ENCODE measurements around the gene CLTB.
A peak's percentile ranks its signal among the peaks of the same experiment; 100 is the strongest.
"Not testable (repeated sequence)": the region's sequence is repeated elsewhere in the genome, so short reads cannot be mapped to it uniquely, and the experiment has no call there.

Gene CLTB

DNA sequence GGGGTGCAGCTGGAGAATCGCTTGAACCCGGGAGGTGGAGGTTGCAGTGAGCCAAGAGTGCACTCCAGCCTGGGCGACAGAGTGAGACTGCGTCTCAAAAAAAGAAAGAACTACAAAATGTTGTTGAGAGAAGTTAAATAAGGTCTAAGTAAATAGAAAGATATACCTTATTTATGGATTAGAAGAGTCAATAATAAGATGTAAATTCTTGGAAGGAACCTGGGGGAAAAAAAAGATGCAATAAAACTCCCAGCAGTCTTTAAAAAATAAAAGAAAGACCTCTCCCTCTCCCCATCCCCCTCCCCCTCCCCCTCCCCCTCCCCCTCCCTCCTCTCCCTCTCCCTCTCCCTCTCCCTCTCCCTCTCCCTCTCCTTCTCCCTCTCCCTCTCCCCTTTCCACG, 16.4 kb upstream of the CLTB start:
- no peak for DNase-seq (ENCODE audit: low read depth, low spot score)
- H3K4me3 ChIP-seq (ENCODE audit: low read length) = no peak overlapping the region

DNA sequence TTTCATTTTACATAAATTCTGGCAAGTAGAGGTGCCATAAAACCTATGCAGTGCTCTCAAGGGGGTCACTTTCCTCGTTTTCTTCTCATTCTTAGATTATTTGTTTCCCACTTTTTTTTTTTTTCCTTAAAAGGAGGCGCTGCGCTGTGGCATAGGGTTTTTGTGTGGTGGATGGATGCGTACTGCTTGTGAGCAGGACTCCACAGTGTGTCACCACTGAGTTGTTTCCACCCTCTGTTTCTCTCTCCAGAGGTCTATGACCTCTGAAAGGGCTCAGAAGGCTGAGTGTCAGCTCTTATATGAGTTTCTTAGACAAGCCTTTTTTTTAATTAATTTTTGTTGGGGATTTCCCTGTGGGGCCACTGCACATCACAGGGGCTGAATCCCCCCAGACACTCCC, 13.6 kb upstream of the CLTB start:
- no peak overlapping the region for H3K4me3 ChIP-seq (ENCODE audit: low read length)
- no peak for DNase-seq (ENCODE audit: low read depth, low spot score)

DNA sequence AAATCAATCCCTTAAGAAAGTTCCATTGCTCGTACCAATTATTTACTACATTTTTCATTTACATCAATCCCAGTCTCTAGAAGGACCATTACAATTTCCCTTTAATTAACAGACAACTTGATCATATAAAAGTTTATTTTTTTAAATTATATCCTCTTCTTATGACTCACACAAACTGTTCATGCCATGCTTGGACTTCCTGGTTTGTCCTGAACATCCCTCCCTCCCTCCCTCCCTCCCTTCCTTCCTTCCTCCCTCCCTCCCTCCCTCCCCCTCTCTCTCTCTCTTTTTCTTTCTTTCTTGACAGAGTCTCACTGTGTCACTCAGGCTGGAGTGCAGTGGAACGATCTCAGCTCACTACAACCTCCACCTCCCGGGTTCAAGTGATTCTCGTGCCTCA, 11.6 kb upstream of the CLTB start:
- no peak overlapping the region for H3K4me3 ChIP-seq (ENCODE audit: low read length)
- DNase-seq (ENCODE audit: low read depth, low spot score) = no peak

DNA sequence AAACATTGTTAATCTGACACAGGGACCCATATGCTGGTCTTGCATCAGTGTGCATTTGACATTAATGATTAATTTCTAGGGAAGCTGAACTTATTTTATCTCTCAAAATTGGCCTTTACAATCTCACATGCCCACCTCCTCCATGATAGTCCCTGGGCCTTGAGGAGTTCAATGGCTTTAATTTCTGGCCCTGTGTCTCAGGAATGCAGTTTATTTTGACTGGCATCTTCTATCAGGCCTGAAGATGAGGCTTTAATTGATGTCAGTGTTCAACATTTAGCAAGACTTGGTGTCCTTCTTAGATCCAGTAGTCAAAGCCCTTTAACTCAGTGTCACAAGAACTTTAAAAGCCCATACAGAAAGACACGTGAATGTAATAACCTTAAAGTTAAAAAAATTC, 10.5 kb upstream of the CLTB start:
- H3K4me3 ChIP-seq (ENCODE audit: low read length) = no peak overlapping the region

DNA sequence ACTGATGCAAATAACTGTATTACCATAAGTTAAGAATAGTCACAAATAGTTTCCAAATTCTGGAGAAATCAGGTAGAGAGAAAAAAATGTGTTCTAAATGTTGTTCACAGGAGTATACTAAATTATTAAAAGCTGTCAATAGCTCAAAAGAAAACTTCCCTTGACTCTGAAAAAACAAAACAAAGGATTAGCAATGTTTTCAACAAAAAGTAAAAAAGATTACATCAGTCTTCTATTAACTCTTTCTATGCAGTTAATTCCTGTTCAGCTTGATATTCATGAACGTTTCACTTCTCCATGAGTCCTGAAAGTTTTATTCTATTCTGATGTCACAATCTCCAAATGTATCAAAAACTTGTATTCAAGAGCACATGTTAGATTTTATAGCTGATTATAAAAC, 9.5 kb upstream of the CLTB start:
- DNase-seq (ENCODE audit: low read depth, low spot score) = no peak
- no peak overlapping the region for H3K4me3 ChIP-seq (ENCODE audit: low read length)

More for the DNA sequence above, 10.5 kb upstream of the CLTB start:
- DNase-seq (ENCODE audit: low read depth, low spot score) = no peak

DNA sequence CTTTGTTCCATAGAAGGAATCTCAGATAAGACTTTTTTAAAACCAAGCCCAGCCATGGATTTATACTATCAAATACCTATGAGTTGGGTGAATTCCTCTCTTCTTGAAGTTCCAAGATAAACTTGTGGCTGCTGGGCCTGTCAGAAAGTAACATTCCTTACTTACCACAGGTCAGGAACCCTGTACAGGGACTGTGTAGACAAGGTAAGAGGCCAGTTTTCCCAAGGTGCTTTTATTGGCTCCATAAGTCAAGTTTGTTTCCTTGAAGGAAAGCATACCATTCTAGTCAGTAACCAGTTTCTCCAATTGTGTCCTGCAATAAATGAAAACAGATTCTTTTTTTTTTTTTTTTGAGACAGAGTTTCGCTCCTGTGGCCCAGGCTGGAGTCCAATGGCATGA, 8.8 kb upstream of the CLTB start:
- no peak for DNase-seq (ENCODE audit: low read depth, low spot score)
- no peak overlapping the region for H3K4me3 ChIP-seq (ENCODE audit: low read length)

DNA sequence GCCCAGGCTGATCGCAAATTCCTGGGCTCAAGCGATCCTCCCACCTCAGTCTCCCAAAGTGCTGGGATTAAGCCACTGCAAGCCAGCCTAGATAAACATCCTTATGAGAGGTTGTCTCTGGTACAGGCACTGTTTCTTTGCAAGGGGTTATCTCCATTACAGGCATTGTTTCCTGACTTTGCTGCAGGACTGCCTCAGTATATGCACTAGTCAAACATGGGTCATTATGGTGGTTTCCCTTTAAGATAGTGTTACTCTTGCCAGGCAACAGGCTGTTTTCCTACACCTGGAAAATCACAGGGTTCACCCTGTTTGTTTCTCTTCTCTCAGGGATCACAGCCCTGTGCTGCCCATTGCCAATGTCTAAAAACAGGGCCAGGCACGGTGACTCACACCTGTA, 7.8 kb upstream of the CLTB start:
- DNase-seq (ENCODE audit: low read depth, low spot score) = no peak
- no peak overlapping the region for H3K4me3 ChIP-seq (ENCODE audit: low read length)

DNA sequence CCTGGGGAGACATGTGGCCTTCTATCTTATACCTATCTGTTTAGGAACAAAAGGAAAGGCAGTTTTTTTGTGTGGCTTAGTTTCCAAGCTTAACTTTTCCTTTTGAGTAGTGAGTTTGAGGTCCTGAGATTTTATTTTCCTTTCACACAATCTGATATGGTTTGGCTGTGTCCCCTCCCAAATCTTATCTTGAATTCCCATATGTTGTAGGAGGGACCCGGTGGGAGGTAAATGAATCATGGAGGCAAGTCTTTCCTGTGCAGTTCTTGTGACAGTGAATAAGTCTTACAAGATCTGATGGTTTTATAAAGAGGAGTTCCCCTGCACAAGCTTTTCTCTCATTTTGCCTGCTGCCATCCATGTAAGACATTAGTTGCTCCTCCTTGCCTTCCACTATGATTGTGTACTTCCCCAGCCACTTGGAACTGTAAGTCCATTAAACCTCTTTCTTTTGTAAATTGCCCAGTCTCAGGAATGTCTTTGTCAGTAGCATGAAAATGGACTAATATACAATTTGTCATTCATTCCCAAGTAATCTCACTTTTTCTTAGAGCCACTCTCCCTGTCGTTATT, 4.7 kb upstream of the CLTB start:
- no peak overlapping the region for H3K4me3 ChIP-seq (ENCODE audit: low read length)
- no peak for DNase-seq (ENCODE audit: low read depth, low spot score)

DNA sequence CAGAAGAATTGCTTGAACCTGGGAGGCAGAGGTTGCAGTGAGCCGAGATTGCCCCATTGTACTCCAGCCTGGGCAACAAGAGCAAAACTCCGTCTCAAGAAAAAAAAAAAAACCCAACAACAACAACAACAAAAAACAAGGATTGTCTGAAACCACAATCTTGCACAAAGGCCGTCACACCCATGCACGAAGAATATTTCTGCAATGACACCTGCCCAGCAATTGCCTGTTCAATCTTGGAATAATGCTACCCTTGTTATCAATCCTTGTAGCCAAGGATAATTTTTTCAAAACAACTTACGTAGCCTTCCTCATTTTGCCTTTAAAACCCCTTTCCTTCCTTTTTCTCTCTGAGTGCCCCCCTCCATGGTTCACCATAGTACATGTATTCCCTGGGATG, 3.7 kb upstream of the CLTB start:
- no peak overlapping the region for H3K4me3 ChIP-seq (ENCODE audit: low read length)
- DNase-seq (ENCODE audit: low read depth, low spot score) = no peak

DNA sequence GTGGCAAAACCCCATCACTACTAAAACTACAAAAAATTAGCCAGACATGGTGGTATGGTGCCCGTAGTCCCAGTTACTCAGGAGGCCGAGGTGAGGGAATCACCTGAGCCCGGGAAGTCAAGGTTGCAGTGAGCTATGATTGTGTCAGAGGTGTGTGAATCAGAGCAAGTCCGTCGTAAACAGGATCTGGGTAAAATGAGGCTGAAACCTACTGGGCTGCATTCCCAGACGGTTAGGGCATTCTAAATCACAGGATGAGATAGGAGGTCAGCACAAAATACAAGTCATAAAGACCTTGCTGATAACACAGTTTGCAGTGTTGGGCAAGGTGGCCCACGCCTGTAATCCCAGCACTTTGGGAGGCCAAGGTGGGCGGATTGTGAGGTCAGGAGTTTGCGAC, 1.9 kb upstream of the CLTB start:
- no peak for DNase-seq (ENCODE audit: low read depth, low spot score)
- H3K4me3 ChIP-seq (ENCODE audit: low read length) = no peak overlapping the region

DNA sequence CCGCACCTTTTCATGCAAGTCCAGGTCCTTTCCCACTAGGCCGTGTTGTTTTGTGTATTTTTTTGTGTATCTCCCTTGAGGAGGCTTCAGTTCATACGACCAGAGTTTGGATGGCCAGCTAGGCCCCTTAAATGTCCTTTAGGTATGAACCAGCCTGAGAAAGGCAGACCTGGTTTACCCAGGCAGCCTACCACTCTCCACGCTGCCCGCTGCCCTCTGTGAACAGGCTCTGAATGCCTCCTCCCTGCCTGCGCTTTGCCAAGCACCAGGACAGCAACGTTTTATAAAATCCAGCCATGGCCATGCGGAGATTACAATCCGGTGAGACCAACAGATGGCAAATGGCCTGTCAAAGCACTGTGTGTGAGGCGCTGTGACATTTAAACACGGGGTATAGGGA, 626 bp upstream of the CLTB start:
- H3K4me3 ChIP-seq (ENCODE audit: low read length) = peak overlapping the region; percentile 36

DNA sequence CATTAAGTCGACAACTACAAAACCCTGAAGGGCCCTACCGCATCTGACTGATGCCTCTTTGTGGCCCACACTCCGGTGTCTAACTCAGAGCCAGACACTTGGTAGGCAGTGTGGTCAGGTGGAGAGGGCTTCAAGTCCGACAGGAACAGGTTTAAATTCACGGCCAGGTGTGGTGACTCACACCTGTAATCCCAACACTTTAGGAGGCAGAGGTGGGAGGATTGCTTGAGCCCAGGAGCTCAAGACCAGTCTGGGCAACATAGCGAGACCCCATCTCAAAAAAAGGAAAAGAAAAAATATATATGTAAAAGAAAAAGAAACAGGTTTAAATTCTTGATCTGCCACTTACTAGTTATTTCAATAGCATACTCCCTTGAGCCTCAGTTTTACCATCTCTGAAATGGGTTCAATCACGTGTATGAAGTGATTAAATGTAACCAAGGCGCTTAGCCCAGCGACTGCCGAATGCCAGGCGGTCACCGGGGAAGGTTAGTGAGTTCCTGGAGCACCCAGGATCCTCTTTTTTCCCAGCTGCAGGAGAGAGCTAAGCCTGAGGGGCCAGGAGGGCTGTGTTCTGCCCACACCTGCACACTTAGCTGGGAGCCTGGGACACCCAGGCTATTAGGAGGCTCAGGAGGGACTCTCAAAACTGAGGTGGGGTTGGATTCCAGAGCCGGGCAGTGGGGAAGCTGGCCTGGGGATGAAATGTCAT, 943 bp downstream of the CLTB start:
- peak overlapping the region; percentile 64 for H3K4me3 ChIP-seq (ENCODE audit: low read length)
- no peak for DNase-seq (ENCODE audit: low read depth, low spot score)

More for the DNA sequence above, 626 bp upstream of the CLTB start:
- DNase-seq (ENCODE audit: low read depth, low spot score) = no peak

DNA sequence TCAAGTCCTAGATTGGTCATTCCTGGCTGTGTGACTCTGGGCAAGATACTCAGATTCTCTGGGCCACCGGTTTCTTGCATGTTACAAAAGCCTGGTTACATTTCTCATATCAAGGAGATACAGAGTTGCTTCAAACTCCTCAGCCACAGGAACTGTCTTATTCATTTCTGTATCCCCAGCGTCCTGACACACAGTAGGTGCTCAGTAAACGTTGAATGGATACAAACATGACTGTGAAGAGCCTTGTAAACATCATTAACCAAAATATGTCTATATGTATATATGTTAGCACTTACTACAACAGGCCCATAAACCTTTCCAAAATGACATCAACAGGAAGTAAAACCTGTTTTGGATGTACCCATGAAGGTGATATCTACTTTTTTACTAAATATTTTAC, 1.6 kb downstream of the CLTB start:
- H3K4me3 ChIP-seq (ENCODE audit: low read length) = no peak overlapping the region
- DNase-seq (ENCODE audit: low read depth, low spot score) = no peak

DNA sequence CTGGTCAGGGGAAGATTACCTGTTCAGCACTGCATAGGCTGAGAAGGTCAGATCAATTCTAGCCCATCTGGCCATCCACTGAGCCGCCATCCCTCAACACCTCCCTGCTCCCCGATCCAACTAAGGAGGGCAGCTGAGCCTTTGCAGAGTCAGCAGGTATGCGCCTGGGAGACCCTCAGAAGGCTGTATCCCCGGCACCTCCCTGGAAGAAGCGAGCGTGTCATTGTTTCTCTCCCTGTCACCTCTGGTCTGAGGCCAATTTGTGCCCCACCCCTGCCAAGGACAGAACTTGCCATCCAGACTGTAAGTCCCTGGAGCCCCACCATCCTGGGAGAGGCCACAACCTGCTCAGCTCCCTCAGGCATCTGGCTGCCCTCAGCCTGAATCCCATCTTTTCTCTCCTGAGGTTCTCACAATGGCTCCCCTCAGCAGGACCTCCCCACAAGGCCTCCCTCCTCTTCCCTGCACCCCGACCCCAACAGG, 2.6 kb downstream of the CLTB start:
- DNase-seq (ENCODE audit: low read depth, low spot score) = no peak
- no peak overlapping the region for H3K4me3 ChIP-seq (ENCODE audit: low read length)

DNA sequence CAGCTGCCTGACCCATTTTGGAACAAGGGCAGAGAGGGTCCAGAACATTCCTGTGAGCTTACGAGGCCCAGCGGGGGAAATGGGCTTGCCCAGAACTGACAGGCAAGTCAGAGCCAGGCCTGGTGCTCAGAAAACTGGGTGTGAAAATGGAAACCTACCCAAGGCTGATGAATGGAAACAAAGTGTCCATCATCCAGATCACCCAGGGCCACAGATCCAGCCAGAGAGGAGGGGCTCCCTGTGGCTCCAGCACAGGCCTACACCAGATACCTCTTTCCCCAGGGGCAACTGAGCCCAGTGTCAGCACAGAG, 3.1 kb downstream of the CLTB start:
- H3K4me3 ChIP-seq (ENCODE audit: low read length) = no peak overlapping the region
- no peak for DNase-seq (ENCODE audit: low read depth, low spot score)

DNA sequence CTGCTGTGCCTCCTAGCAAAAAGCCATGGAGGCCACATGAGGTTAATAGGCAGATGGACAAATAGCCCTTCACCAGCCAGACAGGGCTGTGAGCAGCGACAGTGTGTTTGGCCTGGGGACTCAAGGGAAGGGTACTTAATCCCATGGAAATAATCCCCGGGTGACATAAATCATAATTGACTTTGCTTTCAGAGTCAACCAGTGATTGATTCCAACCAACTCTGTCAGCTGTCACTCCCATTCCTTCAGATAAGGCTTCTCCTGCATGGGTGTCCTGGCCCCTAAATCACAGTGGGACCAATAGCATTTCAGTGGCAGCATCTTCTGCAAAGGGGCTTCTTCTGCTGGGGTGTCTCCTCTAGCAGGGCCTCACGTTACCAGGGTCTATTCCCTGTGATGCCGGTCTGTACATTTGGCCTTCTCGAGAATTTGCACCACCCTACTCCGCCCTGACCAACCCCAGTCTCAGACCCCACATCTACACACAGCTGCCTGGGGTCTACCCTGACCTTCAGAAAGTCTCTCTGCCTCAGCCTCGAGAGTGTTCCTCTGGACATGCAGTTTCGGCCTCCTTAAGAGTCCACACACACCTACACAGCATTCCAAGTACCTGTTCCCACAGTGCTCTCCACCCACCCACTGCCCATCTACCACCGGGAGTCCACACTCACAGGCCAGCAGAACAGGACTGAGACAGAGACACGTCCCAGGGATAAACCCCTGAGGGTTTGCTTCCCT, 3.7 kb downstream of the CLTB start:
- DNase-seq (ENCODE audit: low read depth, low spot score) = no peak
- no peak overlapping the region for H3K4me3 ChIP-seq (ENCODE audit: low read length)

DNA sequence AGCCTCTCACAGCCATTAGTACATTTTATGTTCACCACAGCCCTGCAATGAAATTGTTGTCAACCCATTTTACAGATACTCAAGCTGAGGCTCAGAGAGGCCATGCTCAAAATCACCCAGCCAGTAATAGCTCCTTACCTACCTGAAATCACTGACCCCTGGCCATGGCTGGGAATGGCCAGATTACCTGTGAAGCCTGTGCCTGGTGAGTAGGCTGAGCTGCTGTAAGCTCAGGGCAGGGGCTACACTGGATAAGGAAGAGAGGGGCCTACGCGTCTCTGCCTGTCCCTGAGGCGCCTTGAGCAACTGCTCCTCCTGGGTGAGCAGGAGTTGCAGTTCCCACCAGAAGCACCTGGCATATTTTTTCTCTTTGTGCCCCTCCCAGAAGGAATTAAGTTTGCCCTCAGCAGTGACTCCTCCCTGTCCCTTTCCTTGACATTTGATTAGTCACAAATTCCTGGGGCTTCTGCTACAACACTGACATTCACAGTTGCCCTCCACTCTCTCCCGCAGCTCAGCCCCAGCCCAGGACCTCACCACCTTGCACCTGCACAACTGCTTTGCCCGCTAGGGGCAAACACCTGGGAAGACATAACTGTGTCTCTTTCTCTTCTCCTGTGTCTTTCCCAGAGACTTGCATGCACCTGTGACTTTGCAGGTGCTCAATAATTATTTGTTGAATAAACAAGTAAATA, 5.7 kb downstream of the CLTB start:
- DNase-seq (ENCODE audit: low read depth, low spot score) = no peak
- H3K4me3 ChIP-seq (ENCODE audit: low read length) = no peak overlapping the region

DNA sequence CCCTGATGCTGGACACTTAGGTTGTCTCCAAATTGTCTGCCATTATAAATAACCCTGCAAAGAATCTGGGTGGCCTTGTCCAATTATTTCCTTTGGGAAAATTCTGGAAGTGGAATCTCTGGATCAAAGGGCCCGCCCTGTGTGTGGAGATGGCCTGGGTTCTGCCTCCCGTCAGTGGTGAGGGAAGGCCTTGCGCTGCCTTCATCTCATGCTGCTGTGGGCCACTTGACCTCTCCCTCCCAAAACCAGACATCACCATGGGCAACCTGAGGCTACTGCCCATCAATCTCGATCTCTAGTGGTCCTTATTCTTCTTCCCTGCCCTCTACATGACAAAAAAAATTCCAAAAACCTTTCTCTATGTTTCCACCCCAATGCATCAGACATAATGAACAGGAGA, 6.6 kb downstream of the CLTB start:
- H3K4me3 ChIP-seq (ENCODE audit: low read length) = no peak overlapping the region
- no peak for DNase-seq (ENCODE audit: low read depth, low spot score)

DNA sequence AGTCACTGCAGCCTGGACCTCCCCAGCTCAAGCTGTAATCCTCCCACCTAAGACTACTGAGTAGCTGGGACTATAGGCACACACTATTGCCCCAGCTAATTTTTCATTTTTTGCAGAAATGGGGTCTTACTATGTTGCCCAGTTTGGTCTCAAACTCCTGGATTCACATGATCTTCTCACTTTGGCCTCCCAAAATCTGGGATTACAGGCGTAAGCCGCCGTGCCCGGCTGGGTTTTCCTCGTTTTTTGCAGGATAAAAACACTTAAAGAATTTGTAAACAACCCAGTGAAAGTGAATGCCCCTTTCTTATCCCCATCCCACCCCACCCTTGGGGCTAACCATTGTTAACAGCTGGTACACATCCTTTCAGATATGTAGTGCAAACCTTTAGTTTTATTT, 7.7 kb downstream of the CLTB start:
- no peak for DNase-seq (ENCODE audit: low read depth, low spot score)
- H3K4me3 ChIP-seq (ENCODE audit: low read length) = no peak overlapping the region

DNA sequence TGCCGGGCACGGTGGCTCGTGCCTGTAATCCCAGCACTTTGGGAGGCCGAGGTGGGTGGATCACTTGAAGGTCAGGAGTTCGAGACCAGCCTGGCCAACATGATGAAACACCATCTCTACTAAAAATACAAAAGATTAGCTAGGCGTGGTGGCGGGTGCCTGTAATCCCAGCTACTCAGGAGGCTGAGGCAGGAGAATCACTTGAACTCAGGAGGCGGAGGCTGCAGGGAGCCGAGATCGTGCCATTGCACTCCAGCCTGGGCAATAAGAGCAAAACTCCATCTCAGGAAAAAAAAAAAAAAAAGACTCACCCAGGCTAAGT, 8.1 kb downstream of the CLTB start:
- DNase-seq (ENCODE audit: low read depth, low spot score) = not testable (repeated sequence)

More for the DNA sequence above, 8.1 kb downstream of the CLTB start:
- H3K4me3 ChIP-seq (ENCODE audit: low read length) = not testable (repeated sequence)

Data from Jurkat, Clone E6-1 (cell line).